Activated B cell treated with CpG ODN at 0.5 μM for 24 hours (primary cell): ENCODE data around the gene LRRC42. TPM values are rescaled to one million over a fixed set of nuclear protein-coding genes. Genes with fewer than 3 reads are reported as not detected.
A peak's percentile ranks its signal among the peaks of the same experiment; 100 is the strongest.

ENCODE experiments used
- ATAC-seq: fragments of 200-7000 bp; cut with Tn5 transposase; one replicate; pipeline ENCODE4 v1.10.0; 2021; ENCODE audit warnings: low read depth, mild to moderate bottlenecking, moderate library complexity
- CTCF ChIA-PET: fragments of 350-600 bp; sonication (Branson Sonifier 250); formaldehyde crosslinking; loops from one replicate; lab custom pipeline; 2021; ENCODE audit warnings: antibody characterized with exemption; lab: Charles Lee
- POLR2A ChIA-PET: fragments of 350-600 bp; sonication (Branson Sonifier 250); formaldehyde crosslinking; loops from one replicate; lab custom pipeline; 2021; ENCODE audit warnings: antibody characterized with exemption; lab: Charles Lee
- DNase-seq: peaks from one replicate; pipeline ENCODE4 v3.0.0; 2022
- H3K27ac Mint-ChIP-seq: one replicate; pipeline ENCODE4 v1.8.0; 2020; ENCODE audit warnings: mixed read lengths
- H3K27me3 Mint-ChIP-seq: one replicate; pipeline ENCODE4 v1.8.0; 2021; ENCODE audit warnings: mixed read lengths
- H3K36me3 Mint-ChIP-seq: one replicate; pipeline ENCODE4 v1.8.0; 2021; ENCODE audit warnings: low read depth, mixed read lengths
- H3K4me1 Mint-ChIP-seq: one replicate; pipeline ENCODE4 v1.8.0; 2021; ENCODE audit warnings: mixed read lengths
- H3K4me3 Mint-ChIP-seq: one replicate; pipeline ENCODE4 v1.8.0; 2020; ENCODE audit warnings: mild to moderate bottlenecking, mixed read lengths
- H3K9me3 Mint-ChIP-seq: one replicate; pipeline ENCODE4 v1.8.0; 2020; ENCODE audit warnings: mixed read lengths
- intact Hi-C: fragments of 100-400 bp; cut with micrococcal nuclease; formaldehyde crosslinking; loops from one replicate; pipeline ENCODE4 v1.15.1; 2024
- total RNA-seq: library from RNA; stranded (reverse); gene quantifications from 2 replicates; pipeline ENCODE4 v1.2.3, GENCODE V29; 2022
- TF ChIP-seq, protein P1 (sequence below): fragments of 200-600 bp; IDR thresholded peaks from one replicate; pipeline ENCODE4 v1.8.0; 2022; ENCODE audit warnings: antibody characterized with exemption, mild to moderate bottlenecking

The LRRC42 gene
- 13.8 and 14.6 TPM in 2 replicates for total RNA-seq

DNA sequence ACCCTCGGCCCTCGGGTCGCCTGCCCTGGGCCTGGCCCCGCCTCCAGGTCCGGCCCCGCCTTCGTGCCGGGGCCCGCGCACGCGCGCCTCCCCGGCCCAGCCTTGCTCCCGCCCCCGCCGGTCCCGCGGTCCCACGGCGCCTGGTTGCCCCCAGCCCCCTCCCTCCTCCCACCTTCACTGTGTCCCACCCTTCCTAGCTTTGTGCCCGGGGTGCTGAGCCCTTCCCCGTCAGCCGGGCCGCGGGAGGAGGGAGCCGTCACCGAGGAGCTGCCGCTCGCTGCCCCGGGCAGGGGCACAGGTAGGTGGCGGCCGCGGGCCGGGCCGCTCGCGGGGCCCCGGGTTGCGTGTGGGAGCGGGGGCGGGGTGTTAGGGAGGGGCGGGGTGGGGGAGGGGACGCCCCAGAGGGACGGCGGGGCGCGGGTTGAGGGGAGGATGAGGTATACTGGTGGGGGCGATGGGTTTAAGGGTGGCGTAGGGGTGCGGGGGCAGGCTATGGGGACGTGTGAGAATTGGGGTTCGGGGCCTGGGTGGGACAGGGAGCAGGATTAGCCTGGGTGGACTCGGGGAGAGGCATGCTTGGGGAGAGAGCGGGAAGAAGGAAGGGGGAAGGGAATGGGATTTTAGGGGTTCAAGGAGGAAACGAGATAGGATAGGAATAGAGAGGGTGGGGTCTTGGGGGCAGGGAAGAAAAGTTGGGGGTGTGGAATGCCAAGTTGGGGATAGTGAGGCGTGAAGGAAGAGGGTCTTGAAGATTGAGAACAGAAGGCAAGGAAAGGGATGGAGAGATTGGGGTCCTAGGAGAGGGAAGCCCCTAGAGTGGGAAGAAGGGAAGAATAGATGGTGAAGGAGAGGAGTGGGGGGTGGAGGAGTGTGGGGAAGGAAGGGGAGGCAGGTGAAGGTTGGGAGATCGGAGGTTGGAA is at the start of gene LRRC42:
LRRC42 (plus strand) TSS at position 99 of the 920 bp plus-strand sequence. CDS start 5,650 bp downstream, outside the sequence.
- ChIA-PET POLR2A (interaction anchor here (0.6 to 1.9 kb wide), 13 partner anchors 10 to 818 kb away, joined by 3 to 37 read pairs (median 9); partner anchors contain the start of genes NDC1, SSBP3, TCEANC2 and TMEM59), CTCF (interaction anchor here (1.1 to 7.6 kb wide), 7 partner anchors 13 to 855 kb away, joined by 4 to 108 read pairs (median 11); partner anchors contain the start of genes TTC22 and YIPF1)
- Mint-ChIP-seq H3K27me3 (no peaks in the 10 kb centered on the region), H3K4me1 (peaks cover 37% of the 10 kb centered on the region), H3K27ac (peak within 1 kb of the TSS; percentile 92), H3K4me3 (peak within 1 kb of the TSS; percentile 98), H3K9me3 (no peaks in the 10 kb centered on the region), H3K36me3 (peaks cover 11% of the 10 kb centered on the region)
- TF ChIP-seq, protein P1, sequence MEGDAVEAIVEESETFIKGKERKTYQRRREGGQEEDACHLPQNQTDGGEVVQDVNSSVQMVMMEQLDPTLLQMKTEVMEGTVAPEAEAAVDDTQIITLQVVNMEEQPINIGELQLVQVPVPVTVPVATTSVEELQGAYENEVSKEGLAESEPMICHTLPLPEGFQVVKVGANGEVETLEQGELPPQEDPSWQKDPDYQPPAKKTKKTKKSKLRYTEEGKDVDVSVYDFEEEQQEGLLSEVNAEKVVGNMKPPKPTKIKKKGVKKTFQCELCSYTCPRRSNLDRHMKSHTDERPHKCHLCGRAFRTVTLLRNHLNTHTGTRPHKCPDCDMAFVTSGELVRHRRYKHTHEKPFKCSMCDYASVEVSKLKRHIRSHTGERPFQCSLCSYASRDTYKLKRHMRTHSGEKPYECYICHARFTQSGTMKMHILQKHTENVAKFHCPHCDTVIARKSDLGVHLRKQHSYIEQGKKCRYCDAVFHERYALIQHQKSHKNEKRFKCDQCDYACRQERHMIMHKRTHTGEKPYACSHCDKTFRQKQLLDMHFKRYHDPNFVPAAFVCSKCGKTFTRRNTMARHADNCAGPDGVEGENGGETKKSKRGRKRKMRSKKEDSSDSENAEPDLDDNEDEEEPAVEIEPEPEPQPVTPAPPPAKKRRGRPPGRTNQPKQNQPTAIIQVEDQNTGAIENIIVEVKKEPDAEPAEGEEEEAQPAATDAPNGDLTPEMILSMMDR: no peak
- peak; percentile 67 for ATAC-seq
- DNase-seq: no peak
- intact Hi-C loops: loop anchor here (1.0 to 5.0 kb wide), 8 partner anchors 107 to 1889 kb away; partner anchors contain the start of genes BTF3L4, CZIB, LRP8 and NDC1

DNA sequence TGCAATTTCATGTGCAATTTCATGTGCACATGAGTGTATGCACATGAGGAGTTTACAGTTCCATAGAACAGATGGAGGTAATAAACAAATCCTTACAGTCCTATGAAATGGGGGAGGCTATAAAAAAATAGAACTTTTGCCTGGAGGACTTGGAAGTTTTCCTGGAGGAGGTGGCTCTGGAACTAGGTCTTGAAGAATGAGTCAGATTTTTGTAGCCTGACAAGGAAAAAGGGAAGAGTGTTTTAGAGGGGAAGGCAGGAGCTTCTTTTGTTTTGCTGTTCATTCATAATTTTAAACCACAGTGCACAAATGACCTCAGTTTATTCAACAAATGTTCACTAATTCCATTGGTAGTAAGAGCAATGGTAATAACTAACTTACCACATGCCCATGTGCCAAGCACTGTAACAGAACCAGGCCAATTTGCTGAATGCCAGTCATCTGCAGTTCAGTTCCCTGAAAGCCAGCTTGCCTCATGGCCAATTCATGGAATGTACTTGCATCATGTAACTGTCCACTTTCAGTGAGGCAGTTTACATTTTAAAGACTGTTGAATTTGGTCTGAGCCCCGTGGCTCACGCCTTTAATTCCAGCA is 49.4 kb upstream of the LRRC42 start:
- H3K27ac Mint-ChIP-seq: no peak overlapping the region
- no peak overlapping the region for H3K4me3 Mint-ChIP-seq

DNA sequence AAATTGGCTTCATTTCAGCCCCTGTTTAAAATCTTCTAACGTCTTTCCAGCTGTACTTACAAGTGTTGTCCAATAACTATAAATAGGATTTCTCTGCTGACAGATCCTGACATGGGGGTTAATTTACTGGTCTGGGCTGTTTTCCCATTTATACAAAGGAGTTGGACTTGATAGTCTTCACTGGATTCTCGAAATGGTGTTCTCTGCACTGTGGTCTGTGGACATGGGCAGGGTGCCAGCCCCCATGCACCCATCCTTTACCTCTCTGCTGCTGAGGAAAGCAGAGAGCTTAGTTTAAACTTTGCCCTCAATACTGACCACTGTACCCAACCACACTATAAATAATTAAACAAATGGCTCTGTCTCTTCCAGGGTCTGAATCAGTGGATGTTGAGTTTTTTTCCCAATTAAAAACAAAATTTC is 46.9 kb upstream of the LRRC42 start:
- H3K27ac Mint-ChIP-seq: no peak overlapping the region
- POLR2A ChIA-PET: no interaction called here

More for the DNA sequence above, 49.4 kb upstream of the LRRC42 start:
- no peaks in the 10 kb centered on the region for H3K36me3 Mint-ChIP-seq
- ATAC-seq (no peak), DNase-seq (no peak)
- intact Hi-C loops: no loop called here
- TF ChIP-seq, protein P1: no peak
- POLR2A ChIA-PET: no interaction called here
- no peaks in the 10 kb centered on the region for H3K9me3 Mint-ChIP-seq
- CTCF ChIA-PET: no interaction called here
- H3K27me3 Mint-ChIP-seq: peaks cover 4% of the 10 kb centered on the region
- H3K4me1 Mint-ChIP-seq: peaks cover 9% of the 10 kb centered on the region

DNA sequence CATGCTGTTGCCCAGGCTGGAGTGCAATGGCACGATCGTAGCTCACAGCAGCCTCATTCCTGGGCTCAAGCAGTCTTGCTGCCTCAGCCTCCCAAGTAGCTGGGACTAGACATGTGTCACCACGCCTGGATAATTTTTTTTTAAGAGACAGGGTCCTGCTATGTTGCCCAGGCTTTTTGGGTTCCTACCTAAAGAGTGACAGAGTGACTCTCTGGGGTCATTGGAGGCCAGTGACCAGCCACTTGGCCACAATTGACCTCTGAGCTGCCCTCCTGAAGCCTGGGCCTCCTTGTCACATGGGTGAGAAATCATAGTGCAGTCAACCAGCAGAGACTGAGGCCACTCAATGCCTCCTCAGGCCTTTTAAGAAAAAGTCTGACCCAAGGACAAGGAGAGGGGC is 46.4 kb upstream of the LRRC42 start:
- Mint-ChIP-seq H3K4me1 (no peaks in the 10 kb centered on the region), H3K9me3 (no peaks in the 10 kb centered on the region), H3K27me3 (peaks cover 4% of the 10 kb centered on the region), H3K36me3 (no peaks in the 10 kb centered on the region), H3K4me3 (no peak overlapping the region), H3K27ac (no peak overlapping the region)
- ATAC-seq (no peak), DNase-seq (no peak)
- TF ChIP-seq, protein P1: no peak
- intact Hi-C loops: no loop called here
- ChIA-PET POLR2A (no interaction called here), CTCF (no interaction called here)

More for the DNA sequence above, 46.9 kb upstream of the LRRC42 start:
- H3K4me1 Mint-ChIP-seq: no peaks in the 10 kb centered on the region
- no peaks in the 10 kb centered on the region for H3K9me3 Mint-ChIP-seq
- intact Hi-C loops: no loop called here
- H3K4me3 Mint-ChIP-seq: no peak overlapping the region
- no peak for ATAC-seq
- no peak for DNase-seq
- no peaks in the 10 kb centered on the region for H3K36me3 Mint-ChIP-seq
- peaks cover 4% of the 10 kb centered on the region for H3K27me3 Mint-ChIP-seq
- TF ChIP-seq, protein P1: no peak
- CTCF ChIA-PET: no interaction called here
